CD4-positive, alpha-beta T cell treated with Interleukin-17A for 4 hours (primary cell): ENCODE measurements around the gene KCNQ1OT1.

Experiments used
- DNase-seq: peaks from one replicate; pipeline ENCODE4 v3.0.0-alpha.2; 2020; ENCODE audit warnings: mixed read lengths

Gene KCNQ1OT1

GRCh38 chr11:2566223-2567025 lies 133.4 kb downstream of the KCNQ1OT1 start:
- DNase-seq: no peak

DNA sequence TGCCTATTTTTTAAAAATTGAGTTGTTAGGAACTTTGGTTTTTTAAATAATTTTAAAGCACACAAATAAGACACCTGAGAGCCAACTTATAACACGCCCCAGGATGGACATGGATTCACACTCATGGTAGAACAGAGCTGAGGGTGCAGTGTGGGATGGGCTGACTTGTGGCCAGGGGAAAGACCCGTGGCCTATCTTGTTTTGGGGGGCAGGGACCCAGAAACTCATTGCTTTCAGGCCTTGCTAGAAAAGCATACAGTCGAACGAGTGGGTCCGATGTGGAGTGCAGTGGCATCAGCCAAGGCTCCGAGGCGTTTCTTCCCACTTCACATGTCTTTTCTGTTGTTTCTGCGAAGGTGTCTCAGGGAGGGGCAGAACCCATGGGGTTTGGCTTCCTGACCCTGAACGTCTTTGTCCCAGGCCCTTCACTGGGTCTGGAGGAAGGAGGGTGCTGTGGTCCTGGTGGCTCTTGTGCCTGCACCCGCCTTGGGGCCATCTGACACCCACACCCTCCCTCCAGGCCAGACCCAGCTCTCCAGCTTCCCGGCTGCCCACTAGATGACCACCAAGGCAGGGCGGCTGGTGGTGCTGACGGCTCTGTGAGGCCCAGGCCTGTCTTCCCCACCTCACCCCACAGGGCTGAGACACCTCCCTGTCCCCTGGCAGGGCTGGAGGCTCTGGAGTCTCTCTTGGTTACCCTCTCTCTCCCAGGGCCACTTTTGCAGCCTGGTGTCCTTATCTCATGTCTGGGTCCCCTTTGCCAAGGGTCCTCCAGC lies 134.2 kb downstream of the KCNQ1OT1 start:
- DNase-seq: no peak

DNA sequence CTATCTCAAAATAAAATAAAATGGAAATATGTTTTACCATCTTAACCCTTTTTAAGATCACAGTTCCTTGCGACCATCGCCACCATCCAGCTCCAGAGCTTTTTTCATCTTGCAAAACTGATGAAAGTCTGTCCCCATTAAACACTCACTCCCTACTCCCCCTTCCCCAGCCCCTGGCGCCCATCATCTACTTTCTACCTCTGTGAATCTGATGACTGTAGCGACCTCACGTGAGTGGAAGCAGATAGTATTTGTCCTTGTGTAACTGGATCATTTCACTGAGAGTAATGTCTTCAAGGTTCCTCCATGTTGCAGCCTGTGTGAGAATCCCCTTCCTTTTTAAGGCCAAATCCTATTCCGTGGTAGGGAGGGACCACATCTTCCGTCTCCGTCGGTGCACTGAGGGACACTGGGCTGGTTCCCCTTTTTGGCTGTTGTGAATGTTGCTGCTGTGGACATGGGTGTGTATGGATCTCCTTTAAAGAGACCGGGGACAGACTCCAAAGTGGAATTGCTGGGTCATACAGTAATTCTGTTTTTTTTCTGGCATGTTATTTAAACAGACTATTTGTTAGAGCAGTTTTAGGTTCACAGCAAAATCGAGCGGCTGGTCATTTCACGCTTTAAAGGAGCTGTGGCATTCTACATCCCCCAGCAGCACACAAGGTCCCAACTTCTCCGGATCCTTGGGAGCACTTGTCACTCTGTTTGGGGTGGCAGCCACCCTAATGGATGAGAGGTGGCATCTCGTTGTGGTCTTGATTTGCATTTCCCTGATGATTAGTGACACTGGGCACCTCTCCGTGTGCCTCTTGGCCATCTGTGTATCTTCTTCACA lies 135.0 kb downstream of the KCNQ1OT1 start:
- no peak for DNase-seq

DNA sequence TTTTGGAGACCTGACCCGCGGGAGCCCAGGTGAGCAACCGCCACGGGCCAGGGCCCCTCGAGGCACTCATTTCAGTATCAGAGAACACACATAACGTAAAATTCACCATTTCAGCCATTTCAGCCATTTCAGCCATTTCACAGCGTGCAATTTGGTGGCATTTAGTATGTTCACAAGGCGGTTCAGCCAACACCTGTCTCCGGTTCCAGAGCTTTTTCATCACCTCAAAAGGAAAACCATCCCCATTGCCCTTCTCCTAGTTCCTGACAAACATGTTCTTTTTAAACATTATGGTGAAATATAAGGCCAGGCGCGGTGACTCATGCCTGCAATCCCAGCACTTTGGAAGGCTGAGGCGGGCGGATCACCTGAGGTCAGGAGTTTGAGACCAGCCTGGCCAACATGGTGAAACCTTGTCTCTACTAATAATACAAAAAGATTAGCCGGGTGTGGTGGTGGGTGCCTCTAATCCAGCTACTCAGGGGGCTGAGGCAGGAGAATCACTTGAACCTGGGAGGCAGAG lies 135.7 kb downstream of the KCNQ1OT1 start:
- DNase-seq: no peak

GRCh38 chr11:2563213-2564007 lies 136.4 kb downstream of the KCNQ1OT1 start:
- DNase-seq: no peak

DNA sequence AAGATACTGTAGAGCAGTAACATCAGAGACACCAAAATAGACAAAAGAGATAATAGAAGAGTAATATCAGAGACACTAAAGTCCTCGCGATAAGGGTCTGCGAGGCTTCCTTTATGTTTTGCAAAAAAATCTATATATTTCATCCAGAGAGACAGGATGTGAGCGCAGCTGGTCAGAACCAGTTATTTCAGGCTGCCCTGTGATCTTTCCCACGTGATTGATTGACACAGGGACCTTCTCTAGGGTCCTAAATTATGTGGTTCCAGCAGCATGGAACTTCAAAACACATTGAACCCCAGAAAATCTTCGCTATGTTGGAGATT lies 136.9 kb downstream of the KCNQ1OT1 start:
- no peak for DNase-seq

DNA sequence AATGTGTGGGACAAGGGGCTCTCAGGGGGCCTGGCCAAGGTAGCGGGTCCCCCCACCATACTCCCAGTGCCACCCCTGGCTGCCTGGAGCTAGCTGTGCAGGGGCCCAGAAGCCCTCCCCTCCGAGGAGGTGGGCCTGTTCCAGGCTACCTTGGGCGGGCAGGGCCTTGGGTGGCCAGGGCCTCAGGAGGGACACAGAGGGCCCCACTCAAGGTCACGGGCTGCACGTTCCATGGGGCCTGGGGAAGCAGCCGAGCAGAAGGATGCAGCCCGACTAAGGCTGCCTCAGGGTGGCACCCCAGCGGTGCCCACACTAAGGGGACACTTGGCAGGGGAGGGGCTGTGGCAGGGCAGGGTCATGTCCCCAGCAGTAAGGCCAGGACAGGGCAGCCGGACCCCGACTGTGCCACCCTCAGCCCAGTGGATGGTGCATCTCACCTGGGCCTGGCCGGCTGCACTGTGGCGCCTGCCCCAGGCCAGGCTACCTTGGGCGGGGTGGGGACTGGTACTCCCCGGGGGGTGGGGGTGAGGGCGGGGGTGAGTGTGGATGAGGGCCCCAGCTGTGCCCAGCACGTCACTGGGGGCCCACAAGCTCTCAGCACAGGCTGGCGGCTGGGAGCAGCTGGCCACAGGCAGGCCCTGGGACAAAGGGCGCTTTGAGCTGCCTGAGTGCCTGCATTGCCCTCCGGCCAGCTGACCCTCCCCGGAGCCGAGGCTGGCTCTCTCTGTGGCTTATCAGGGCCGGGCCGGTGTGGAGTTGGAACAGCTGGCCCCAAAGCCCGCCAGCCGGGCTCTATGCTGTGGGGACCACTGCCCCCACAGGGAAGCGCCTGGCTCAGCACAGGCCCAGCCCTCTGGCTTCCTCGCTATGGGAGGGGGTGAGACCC lies 137.9 kb downstream of the KCNQ1OT1 start:
- DNase-seq: no peak

- DNase-seq: no peak
Observed at GRCh38 chr11:2559527-2560311, 140.1 kb downstream of the KCNQ1OT1 start.

- no peak for DNase-seq
Observed at GRCh38 chr11:2558861-2559526, 140.8 kb downstream of the KCNQ1OT1 start.

DNA sequence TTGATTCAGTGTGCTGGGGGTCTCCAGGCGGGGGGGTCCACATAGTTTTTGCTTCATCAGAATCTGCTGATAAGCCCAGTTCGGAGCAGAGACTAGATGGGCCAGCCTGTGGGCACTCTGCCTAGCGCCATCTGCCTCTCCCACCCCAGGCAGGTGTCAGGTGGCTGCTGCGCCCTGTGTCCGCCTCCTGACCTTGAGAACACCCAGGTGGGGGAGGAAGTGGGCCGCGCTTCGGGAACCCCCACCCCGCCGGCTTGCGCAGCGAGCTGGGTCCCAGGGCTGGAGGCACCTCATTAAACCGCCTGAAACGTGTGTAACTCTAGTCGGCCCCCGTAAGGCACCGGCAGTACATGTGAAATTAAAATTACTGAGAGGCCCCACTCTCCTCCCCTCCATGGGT lies 141.4 kb downstream of the KCNQ1OT1 start:
- no peak for DNase-seq
